Measurements from ENCODE around the gene COPB2. TPM values are rescaled to one million over a fixed set of nuclear protein-coding genes. Genes with fewer than 3 reads are reported as not detected.

The COPB2 gene
- total and polyA plus RNA-seq, 8 donors = 23.1 to 141 (median 56.0) TPM

DNA sequence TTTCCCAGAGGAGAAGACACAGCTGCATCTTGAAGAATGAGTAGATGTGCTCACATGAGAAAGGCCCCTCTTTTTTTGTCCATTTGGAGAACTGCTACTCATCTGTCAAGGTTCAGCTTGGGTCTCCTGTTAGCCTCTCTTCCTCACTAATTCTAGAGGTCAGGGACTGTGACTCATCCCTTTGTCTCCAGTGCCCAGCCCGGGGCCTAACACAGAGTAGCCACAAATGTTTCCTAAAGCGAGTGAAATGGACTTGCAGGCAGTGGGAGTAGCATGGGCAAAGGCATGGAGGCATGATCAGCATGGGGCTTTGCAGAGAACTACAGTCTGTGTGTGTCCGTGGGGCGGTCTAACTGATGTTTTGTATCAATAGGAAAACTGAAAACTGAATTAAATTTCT, 79.6 kb downstream of the COPB2 start:
- Histone ChIP-seq H3K9me3 (no peaks in the 10 kb centered on the region), H3K27me3 (peaks cover 0 to 23% (median 0%) of the 10 kb centered on the region in 3 donors), H3K27ac (no peak overlapping the region), H3K36me3 (no peaks in the 10 kb centered on the region), H3K4me1 (no peaks in the 10 kb centered on the region), H3K4me3 (no peak overlapping the region)
- 75 to 79% (median 76%) methylated on average over 4 of the region's 4 CpGs for WGBS, 5 donors
- TF ChIP-seq POLR2A (IDR thresholded peaks at IDR 0.05) (no peak), EP300 (IDR thresholded peaks at IDR 0.05) (no peak), POLR2AphosphoS5 (IDR thresholded peaks at IDR 0.05) (no peak)
- TF ChIP-seq, protein P1, sequence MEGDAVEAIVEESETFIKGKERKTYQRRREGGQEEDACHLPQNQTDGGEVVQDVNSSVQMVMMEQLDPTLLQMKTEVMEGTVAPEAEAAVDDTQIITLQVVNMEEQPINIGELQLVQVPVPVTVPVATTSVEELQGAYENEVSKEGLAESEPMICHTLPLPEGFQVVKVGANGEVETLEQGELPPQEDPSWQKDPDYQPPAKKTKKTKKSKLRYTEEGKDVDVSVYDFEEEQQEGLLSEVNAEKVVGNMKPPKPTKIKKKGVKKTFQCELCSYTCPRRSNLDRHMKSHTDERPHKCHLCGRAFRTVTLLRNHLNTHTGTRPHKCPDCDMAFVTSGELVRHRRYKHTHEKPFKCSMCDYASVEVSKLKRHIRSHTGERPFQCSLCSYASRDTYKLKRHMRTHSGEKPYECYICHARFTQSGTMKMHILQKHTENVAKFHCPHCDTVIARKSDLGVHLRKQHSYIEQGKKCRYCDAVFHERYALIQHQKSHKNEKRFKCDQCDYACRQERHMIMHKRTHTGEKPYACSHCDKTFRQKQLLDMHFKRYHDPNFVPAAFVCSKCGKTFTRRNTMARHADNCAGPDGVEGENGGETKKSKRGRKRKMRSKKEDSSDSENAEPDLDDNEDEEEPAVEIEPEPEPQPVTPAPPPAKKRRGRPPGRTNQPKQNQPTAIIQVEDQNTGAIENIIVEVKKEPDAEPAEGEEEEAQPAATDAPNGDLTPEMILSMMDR (IDR thresholded peaks at IDR 0.05) = no peak
- intact Hi-C loops (cut with DNase I; ENCODE audit: low total_unique reads) = no loop called here
- DNase-seq = no peak

- H3K9me3 ChIP-seq = no peaks in the 10 kb centered on the region
- 43 to 53% (median 50%) methylated on average over 2 of the region's 2 CpGs for WGBS, 5 donors
These were observed 80.3 kb downstream of the COPB2 start for GRCh38 chr3:139309061-139309591.

DNA sequence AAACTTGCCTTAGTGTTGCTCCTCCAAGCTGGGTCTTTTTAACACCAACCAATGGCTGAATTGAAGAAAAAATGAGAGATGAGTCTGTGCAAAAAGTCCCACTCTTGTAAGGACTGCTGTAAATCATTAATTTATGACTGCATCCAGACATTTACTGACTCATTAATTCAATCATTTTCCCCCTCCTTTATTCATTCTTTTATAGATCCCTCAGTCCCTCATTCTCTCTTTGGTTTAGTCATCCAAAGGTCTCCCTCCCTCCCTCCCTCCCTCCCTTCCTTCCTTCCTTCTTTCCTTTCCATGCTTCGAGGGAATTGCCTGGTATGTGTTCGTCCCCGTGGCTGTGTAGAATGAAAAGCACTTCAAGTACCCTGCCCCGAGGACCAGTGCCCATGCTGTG, 80.9 kb downstream of the COPB2 start:
- no peak for DNase-seq
- H3K36me3 ChIP-seq = no peaks in the 10 kb centered on the region
- intact Hi-C loops (cut with DNase I; ENCODE audit: low total_unique reads) = no loop called here
- no peak overlapping the region for H3K4me3 ChIP-seq
- H3K9me3 ChIP-seq = no peaks in the 10 kb centered on the region
- H3K4me1 ChIP-seq = no peaks in the 10 kb centered on the region
- peaks cover 0 to 9% (median 0%) of the 10 kb centered on the region in 3 donors for H3K27me3 ChIP-seq
- no peak for TF ChIP-seq POLR2A (IDR thresholded peaks at IDR 0.05)
- TF ChIP-seq, protein P1 (IDR thresholded peaks at IDR 0.05) = no peak
- no peak for TF ChIP-seq POLR2AphosphoS5 (IDR thresholded peaks at IDR 0.05)
- TF ChIP-seq EP300 (IDR thresholded peaks at IDR 0.05) = no peak
- no peak overlapping the region for H3K27ac ChIP-seq
- WGBS, 5 donors = 43 to 70% (median 64%) methylated on average over 4 of the region's 4 CpGs

More at GRCh38 chr3:139309061-139309591, 80.3 kb downstream of the COPB2 start:
- H3K27ac ChIP-seq = no peak overlapping the region
- no peak for TF ChIP-seq EP300 (IDR thresholded peaks at IDR 0.05)
- no peak for TF ChIP-seq POLR2AphosphoS5 (IDR thresholded peaks at IDR 0.05)
- TF ChIP-seq, protein P1 (IDR thresholded peaks at IDR 0.05) = no peak
- TF ChIP-seq POLR2A (IDR thresholded peaks at IDR 0.05) = no peak
- H3K4me1 ChIP-seq = no peaks in the 10 kb centered on the region
- intact Hi-C loops (cut with DNase I; ENCODE audit: low total_unique reads) = no loop called here
- no peak for DNase-seq
- H3K4me3 ChIP-seq = no peak overlapping the region
- no peaks in the 10 kb centered on the region for H3K36me3 ChIP-seq
- peaks cover 0 to 15% (median 0%) of the 10 kb centered on the region in 3 donors for H3K27me3 ChIP-seq

DNA sequence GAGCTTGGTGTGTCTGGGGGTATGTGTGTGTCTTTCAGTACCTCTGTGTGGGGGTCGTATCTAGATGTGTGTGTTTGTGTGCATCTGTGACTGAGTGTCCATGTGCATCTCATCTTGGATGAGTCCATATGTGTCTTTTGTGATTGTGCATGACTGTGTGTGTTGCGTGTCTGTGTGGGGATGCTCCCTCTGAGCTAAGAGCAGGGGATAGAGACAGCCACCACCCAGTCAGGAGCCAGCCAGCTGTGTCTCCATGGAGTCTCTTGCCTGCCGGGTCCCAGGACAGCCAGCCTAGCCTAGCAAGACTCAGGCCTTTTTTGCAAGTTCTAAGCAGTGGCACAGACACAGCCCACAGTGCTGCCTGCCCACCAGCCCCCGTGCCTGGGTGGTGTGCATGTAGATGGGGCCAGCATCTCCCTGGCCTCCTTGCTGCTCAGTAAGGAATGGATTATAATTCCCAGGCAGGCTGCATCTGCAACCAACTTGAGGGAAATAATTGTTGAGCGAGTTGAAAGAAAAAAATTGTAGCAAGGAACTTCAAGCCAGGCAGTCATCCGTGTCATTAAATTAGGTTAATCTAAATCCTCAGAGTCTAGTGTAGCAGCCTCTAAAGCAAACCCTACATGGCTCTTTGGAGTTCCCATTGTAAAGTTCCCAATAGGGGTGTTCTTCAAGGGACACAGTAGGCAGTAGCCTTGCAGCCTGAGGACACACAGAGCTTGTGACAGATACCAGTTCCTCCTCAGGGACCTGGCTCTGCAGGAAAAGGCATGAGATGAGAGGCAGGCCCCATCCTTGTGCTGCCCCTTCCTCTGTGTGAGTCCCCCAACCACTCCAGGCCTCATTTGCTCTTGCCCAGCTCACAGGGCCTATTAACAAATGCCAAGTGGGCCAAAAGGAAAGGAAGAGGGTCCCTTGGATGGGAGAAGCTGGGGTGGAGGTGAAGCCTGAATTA, 81.6 kb downstream of the COPB2 start:
- TF ChIP-seq EP300 (IDR thresholded peaks at IDR 0.05) = no peak
- no peak for TF ChIP-seq POLR2A (IDR thresholded peaks at IDR 0.05)
- TF ChIP-seq POLR2AphosphoS5 (IDR thresholded peaks at IDR 0.05) = no peak
- TF ChIP-seq, protein P1 (IDR thresholded peaks at IDR 0.05) = no peak
- H3K4me3 ChIP-seq = no peak overlapping the region
- no peak for DNase-seq
- H3K27ac ChIP-seq = no peak overlapping the region
- no peaks in the 10 kb centered on the region for H3K4me1 ChIP-seq
- no peaks in the 10 kb centered on the region for H3K36me3 ChIP-seq
- 77 to 95% (median 89%) methylated on average over 4 to 6 of the region's 6 CpGs for WGBS, 5 donors
- H3K27me3 ChIP-seq = peaks cover 0 to 3% (median 0%) of the 10 kb centered on the region in 3 donors
- intact Hi-C loops (cut with DNase I; ENCODE audit: low total_unique reads) = no loop called here
- H3K9me3 ChIP-seq = no peaks in the 10 kb centered on the region

Small RNA genes lying within 50 kb of the gene (small RNA-seq; reads per million reads assigned to genes)
- 0 reads per million in 4 donors for gene RF00026

Other genes starting within 250 kb of the COPB2 start
- 10 to 100 TPM in 4 of 5 donors, 1 to 10 TPM in 1; 9.6 to 75.8 (median 41.5) TPM for gene MRPS22, start 45.6 kb downstream of the COPB2 start, total RNA-seq
- gene MRPS22, start 45.6 kb downstream of the COPB2 start, polyA plus RNA-seq = 10 to 100 TPM; 39.3 to 55.8 (median 45.9) TPM
- 10 to 100 TPM in 1 of 5 donors, not detected in 4; 52.7 TPM for gene RBP2, start 86.9 kb upstream of the COPB2 start, total RNA-seq
- gene RBP2, start 86.9 kb upstream of the COPB2 start, polyA plus RNA-seq = 1 to 10 TPM in 1 of 3 donors, not detected in 2; 2.9 TPM
- gene RBP1, start 150.1 kb upstream of the COPB2 start, total RNA-seq = 10 to 100 TPM in 2 of 5 donors, 1 to 10 TPM in 1, not detected in 2; 2.7 to 34.1 (median 15.1) TPM
- gene RBP1, start 150.1 kb upstream of the COPB2 start, polyA plus RNA-seq = 10 to 100 TPM; 47.3 to 89.4 (median 61.1) TPM